ENCODE data around the gene GRAMD4.

DNA sequence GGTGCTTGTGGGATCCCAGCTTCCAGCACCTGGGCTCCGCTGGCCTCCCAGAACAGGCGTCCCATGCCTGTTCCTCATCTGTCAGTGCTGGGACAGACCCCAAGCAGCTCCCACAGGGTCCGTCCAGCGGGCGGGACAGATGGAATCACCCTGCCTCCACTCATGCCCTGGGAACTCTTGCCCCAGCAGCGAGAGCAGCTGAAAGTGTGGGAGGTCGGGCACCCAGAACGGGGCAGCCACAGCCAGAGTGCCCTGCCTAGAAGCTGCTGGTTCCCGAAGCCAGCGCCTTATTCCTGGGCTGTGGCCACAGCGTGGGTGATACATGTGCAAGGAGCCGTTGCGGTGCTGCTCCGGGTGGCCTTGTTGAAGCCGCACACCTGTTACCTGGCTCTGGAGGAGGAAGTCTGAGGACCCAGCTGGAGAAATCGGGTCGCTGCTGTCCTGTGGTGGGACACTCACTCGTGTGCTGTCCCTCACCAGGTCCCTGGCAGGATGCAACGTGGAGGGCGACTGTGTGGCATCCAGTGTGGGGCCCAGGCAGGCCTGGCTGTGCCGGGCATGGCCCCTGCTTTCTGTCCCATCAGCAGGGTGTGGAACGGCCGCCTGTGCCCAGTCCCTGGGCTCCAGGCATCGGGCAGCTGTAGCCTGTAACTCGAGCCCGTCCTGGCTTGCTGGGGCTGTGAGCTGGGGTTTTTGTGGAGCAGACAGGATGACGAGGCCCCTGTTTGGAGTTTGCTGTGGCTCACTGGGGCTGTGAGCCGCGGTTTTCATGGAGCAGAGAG is 16.2 kb downstream of the GRAMD4 start:
- TF ChIP-seq CTCF (conservative IDR thresholded peaks at IDR 0.05) (no peak), EZH2 (IDR thresholded peaks at IDR 0.05; ENCODE audit: low read depth) (no peak)
